NCI-H526 (cell line): ENCODE measurements around the gene TMEM63A.
"Not testable (repeated sequence)": the region's sequence is repeated elsewhere in the genome, so short reads cannot be mapped to it uniquely, and the experiment has no call there.

Experiments
- DNase-seq, 2 experiments: peaks; one replicate each; lab custom pipeline; 2025; lab: John Stamatoyannopoulos, UW

TMEM63A gene

GRCh38 chr1:225845097-225845496 lies 37.1 kb downstream of the TMEM63A start:
- DNase-seq, result no peak

- DNase-seq, result no peak
Measured at GRCh38 chr1:225844236-225845061, 37.7 kb downstream of the TMEM63A start.

DNA sequence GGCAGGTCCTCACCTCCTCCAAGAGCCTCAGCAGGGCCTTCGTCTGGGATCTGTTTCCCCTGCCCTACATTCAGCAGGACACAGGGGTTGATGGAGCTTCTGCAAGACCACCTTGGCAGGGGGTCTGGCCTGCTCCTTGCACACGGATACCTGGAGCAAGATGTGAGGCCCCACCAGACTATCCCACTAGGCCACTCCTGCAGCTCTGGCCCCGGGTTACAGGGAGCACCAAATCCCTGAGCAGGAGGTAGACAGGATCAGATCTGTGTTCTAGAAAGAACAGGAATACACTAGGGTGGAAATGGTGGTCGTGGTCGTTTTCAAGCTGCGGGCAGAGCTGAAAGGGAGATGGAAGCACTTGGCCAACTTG lies 38.8 kb downstream of the TMEM63A start:
- DNase-seq, result no peak

DNA sequence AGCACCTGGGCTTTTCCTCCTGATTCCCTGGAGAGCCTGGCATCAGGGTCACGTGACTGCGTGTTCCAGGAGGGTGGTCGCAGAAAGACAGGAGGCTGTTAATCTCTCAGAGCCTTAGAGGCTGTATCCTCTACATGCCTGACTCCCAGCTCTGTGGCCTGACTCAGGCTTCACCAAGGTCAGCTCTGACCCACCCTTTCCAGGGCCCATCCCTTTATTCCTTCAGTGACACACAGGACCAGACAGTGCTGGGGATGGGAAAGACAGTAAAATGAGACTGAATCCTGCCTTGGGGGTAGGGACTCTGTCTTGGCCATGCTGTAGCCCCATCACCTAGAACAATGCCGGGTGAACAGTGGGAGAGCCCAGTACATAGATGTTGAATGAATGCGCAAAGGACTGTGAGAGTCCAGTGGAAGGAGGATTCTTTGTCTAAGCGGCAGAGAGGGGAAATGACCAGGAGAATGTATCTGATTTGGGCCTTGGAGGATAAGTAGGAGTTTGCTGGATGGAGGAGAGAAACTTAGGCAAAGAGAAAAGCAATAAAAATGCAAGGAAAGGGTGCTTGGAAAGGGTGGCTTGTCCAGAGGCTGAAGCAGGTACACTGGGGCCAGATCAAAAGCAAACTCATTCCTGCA lies 39.3 kb downstream of the TMEM63A start:
- no peak for DNase-seq

DNA sequence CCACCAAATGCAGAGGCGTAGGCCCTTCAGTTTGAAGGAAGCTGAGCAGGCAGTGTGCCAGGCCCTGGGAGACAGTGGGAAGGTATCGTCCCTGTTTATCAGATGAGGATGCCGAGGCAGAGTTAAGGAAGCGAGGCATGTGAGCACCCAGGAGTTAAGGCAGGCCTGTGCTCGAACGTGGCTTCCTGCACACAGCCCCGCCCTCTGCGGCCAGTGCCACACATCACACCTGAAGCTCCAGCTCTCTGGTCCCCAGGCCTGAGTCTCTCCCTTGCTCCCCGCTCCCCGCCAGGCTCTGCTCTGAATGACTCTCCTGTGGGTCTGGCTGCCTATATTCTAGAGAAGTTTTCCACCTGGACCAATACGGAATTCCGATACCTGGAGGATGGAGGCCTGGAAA lies 40.1 kb downstream of the TMEM63A start:
- no peak for DNase-seq

DNA sequence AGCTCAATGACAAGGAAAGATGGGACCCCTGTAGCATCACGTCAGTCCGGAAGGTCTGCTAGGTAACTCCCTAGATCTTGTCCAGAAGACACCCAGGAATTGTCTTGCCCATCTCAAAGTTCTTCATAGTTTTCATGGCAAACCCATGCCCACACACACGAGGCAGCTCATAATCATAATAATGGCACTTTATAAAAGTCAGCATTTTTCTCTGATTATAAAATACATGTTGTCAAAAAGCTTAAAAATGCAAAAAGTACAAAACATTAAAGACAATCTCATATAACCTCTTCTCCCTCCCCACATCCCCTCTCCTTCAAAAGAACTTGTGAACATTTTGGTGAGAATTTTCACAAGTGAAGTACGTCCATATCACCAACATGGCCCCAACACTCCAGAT lies 41.5 kb downstream of the TMEM63A start:
- DNase-seq, result no peak

DNA sequence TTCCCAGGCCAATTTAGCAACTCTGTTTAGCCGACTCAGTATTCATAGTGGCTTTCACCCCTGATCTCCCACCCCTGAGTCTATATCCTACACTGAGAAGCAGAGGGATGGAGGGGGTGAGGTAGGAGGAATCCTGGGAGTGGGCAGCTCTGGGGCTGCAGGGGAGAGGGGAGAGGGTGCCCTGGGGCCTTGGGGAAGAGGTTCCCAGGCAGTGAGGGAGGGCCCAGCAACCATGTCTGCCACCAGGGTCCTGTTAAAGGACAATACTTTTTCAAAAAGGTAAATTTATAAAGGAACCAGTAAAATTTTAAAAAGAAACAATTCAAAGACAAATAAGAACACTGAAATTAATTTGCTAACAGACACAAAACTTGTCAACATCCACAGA lies 42.0 kb downstream of the TMEM63A start:
- DNase-seq, result no peak

DNA sequence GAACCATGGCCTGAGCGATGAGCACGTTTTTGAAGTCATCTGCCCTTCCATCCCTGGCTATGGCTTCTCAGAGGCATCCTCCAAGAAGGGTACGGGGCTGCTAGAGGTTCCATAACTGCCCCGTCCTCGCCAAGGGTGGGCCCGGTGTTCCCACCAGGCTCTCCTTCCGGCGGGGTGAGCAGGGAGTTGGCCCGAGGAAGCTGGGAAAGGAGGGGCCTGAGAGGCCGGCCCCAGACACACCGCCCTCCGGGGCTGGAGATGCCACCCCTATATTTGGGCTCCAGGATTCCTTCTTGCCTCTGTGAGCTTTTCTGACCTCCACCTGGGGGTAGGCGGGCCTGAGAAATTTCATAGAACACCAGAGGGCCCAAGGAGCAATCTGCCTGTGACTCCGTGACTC lies 43.4 kb downstream of the TMEM63A start:
- DNase-seq, result no peak

DNA sequence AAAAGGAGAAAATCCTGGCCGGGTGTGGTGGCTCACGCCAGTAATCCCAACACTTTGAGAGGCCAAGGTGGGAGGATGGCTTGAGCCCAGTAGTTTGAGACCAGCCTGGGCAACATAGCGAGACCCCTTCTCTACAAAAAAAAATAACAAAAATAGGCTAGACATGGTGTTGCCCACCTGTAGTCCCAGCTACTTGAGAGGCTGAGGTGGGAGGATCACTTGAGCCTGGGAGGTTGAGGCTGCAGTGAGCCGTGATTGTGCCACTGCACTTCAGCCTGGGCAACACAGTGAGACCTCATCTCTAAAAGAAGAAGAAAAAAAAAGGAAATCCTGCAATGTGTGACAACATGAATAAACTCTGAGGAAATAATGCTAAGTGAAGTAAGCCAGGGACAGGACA lies 45.9 kb downstream of the TMEM63A start:
- DNase-seq, result not testable (repeated sequence)

- DNase-seq, result no peak
Measured at GRCh38 chr1:225835856-225836255, 46.3 kb downstream of the TMEM63A start.

DNA sequence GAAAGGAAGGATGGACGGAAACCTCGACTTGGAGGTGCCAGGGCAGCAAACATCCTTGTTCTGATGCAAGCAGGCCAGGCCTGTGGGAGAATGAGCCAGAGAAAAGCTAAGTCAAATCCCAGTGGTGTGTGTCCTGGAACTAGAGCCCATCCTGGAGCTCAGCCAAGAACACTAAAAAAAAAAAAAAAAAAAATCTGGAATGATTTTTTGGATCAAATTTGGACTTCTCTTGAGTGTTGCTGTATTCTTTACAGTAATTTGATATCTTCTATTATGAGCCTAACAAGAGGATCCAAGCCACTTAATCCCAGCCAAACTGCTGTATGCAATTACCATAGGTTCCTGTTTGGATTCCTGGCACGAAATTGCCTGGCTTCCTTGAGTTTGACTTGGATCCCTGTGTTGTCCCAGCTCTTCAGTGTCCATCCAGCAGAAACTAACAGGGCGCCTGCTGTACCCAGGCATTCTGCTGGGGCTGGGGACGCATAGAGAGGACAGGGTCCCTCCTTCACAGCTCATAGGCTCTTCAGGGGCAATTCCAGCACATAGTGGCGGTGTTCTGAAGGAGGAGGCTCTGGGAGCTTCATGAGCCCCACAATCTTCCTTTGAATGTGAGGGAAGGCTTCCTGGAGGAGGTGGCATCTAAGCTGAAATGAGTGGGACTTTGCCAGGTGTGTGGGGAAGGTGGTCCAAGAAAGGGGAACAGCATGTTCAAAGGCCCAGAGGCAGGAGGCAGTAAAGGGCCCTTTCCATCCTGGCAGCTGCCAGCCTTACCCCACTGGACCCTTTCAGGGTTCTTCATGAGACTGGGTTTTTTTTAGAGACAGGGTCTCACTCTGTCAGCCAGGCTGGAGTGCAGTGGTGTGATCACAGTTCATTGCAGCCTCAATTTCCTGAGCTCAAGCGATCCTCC lies 47.5 kb downstream of the TMEM63A start:
- DNase-seq, result no peak

DNA sequence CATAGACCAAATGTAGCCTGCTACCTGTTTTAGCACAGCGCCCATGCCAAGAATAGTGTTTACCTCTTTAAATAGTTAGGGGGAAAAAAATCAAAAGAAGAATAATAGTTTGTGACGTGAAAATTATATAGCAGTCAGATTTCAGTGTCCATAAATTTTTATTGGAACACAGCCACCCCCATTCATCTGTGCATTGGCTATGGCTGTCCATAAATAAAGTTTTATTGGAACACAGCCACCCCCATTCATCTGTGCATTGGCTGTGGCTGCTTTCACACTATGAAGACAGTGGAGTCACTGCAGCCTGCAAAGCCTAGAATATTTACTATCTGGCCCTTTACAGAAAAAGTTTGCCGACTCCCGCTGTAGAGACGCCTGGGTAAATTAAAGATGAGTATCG lies 51.3 kb downstream of the TMEM63A start:
- no peak for DNase-seq

DNA sequence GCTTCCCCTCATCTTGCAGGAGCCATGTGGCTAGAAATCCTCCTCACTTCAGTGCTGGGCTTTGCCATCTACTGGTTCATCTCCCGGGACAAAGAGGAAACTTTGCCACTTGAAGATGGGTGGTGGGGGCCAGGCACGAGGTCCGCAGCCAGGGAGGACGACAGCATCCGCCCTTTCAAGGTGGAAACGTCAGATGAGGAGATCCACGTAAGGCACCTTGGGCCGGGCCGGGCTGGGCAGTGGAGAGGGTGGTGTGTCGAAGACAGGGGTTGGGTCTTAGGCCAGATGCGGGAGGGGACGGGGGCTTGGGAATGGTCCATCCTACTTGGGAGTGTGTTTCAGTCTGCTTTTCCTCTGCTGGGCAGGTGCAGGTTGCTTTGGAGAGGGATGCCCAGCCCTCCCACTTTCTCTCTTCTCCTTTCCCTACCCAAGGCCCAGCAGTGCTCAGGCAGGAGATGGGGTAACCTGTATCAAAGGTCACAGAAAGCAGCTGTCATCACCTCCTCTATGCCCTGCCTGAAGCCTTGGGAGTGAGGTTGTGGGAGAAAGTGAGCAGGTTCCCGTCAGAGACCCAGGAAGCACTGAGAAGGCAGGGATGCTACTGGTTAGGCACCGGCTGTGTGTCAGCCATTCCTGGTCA lies 53.4 kb downstream of the TMEM63A start:
- no peak for DNase-seq

DNA sequence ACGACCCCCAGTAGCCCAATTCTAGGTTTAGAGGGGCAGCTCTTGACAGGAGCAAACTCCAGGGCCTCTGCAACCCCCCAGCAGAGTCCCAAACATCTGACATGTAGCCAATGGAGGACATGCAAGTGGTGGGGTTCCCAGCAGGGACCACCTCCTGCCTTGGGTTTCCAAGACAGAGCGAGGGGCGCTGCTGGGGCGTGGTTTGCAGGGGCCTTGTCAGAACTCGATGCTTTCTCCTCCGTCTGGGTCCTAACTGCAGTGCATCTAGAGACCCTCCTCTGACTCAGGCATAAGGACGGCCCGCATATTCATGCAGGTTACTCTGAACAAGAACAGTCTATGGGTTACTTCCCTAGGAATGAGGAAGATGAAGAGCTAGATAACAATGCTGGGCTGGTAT lies 55.1 kb downstream of the TMEM63A start:
- no peak for DNase-seq

DNA sequence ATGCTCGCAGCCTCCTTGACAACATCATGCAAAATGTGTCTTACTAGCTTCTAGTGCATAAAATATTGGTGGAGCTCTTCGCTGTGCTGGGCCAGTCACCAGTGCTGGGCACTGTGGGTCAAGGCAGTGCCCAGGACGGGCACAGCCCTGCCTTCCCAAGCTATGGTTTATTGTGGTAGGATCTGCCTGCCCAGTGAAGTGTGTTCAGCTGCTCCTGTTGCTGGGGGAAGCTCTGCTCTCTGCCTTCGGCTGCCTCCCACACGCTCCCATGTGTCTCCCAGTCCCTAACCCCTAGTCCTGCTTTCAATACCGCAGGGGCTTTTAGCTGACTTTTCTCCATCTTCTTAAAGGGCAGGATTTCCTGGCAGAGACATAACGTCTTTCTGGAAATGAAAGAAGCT lies 56.6 kb downstream of the TMEM63A start:
- DNase-seq, result peak in 1 of 2 experiments; percentile 43

- DNase-seq, result peak in 1 of 2 experiments; percentile 43
Measured at GRCh38 chr1:225825078-225825477, 57.1 kb downstream of the TMEM63A start.

DNA sequence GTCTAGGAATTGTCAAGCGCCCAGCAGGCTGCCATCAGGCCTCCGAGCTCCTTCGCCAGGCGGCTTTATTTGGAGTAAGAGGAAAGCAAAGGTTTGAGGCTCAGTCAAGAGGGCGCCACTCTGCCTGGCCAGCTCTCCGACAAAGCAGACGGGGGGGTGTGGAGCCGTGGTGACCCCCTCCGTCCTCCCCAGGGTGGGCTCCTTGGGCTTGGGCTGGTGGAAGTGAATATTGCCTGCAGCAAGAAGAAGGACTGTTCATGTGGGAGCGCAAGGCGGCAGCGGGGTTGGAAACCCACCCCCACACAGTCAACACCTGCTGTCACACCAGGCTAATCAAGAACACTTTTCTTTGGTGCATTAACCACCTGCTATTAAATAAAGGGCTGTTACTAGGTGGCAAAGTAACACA lies 57.6 kb downstream of the TMEM63A start:
- peak; percentile 41 to 68 for DNase-seq

DNA sequence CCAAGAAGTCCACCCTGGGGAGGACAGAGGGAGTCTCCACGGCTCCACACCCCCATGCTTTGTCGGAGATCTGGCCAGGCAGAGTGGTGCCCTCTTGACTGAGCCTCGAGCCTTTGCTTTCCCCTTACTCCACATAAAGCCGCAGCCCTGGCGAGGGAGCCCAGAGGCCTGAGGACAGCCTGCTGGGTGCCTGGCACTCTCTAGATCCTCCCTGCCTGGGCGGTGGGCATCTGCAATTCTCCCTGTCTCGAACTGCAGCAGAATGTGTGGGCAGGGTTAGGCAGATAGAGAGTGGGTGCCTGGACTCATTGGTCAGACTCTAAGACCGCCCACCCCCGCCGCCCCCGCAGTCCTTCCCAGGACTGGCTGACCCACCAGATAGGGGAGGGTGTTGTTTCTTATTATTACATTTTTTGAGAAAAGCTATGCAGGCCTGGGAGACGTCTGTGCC lies 58.3 kb downstream of the TMEM63A start:
- DNase-seq, result no peak

DNA sequence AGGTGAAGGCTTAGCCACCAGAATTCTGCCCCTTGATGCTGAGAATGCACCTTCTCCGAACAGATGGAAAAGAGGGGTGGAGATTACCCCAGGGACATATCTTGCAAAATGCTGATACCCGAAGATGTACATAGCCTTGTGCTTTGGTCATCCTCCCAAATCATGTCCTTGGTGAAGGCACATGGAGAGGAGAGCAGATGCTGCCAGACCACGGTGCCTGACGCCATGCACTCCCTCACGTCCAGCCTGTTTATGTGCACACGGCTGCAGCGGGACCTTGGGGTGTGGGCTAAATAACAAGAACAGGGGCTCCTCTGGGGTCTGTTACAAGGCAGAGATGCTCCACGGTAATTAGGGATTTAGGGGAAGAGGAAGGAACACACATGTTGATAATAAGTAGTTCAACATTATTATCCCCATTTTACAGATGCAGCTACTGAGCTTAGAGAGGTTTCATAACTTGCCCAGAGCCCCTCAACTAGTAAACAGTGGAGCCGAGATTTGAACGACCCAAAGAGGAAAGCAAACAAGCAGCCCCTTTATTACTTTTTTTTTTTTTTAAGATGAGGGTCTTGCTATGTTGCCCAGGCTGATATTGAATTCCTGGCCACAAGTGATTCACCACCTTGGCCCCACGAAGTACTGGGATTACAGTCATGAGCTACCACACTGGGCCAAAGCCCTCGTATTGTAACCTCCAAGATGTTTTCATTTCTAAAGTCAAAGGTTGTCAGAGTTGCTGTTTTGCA lies 59.4 kb downstream of the TMEM63A start:
- DNase-seq, result no peak

- no peak for DNase-seq
Measured at GRCh38 chr1:225820522-225821120, 61.6 kb downstream of the TMEM63A start.
